ENCODE measurements around the gene FARP1.

Gene FARP1

DNA sequence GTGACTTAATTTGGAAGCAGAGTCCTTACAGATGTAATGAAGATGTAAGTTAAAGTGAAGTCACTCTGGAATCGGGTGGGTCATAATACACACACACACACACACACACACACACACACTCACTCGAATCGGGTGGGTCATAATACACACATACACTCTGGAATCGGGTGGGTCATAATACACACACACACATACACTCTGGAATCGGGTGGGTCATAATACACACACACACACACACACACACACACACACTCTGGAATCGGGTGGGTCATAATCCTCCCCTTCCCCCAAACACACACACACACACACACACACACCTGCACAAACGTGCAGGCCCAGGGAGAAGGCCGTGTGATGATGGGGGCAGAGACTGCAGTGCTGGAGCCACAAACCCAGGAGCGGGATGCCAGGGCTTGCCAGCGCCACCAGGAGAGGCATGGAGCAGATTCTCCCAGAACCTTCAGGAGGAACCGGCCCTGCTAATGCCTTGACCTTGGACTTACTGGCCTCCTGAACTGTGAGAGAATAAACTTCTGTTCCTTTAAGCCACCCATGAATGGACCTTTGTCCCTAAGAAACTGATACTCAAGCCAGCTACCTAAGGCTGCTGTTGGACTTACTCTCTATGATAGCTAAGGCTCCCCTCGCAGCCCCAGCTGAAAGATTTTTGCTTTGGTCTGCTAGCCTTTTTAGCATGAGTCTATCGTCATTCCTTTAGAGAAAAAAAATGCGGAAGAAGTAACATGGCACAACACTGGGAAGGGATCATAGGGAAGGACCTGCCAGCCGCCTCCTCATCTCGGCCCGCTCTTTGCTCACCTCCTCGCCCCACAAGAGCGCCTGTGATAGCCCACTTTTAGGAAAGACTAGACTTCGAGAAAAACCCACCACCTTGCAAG lies 170.4 kb downstream of the FARP1 start:
- peaks cover 18% of the 10 kb centered on the region for H3K4me1 ChIP-seq (ENCODE audit: control insufficient read depth, low read depth, low read length)
- no peaks in the 10 kb centered on the region for H3K9me3 ChIP-seq (ENCODE audit: control insufficient read depth, low read depth, low read length)
- H3K27me3 ChIP-seq (ENCODE audit: control insufficient read depth, insufficient read depth, low read length) = no peaks in the 10 kb centered on the region
- H3K4me3 ChIP-seq (ENCODE audit: low read length) = no peak overlapping the region
- no peak overlapping the region for H3K9ac ChIP-seq (ENCODE audit: low read length)
- no peak overlapping the region for H3K27ac ChIP-seq (ENCODE audit: low read length)
- no peaks in the 10 kb centered on the region for H3K36me3 ChIP-seq (ENCODE audit: control insufficient read depth, low read depth, low read length)

DNA sequence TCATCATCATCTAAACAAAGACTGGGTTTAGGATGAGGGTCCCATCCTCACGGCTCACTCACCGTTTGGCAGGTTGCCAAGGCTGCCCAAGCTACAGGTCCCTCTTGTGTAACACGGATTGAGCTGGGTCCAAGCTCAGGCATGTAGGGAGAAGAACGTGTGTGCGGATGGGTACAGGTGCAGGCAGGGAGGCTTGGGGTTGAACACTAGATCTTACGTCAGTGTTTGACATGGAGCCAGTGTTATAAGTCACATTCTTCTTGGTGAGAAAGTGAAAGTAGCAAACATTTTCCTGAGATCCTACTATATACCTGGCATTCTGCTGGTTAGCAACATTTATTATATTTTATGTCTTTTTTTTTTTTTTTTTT lies 171.0 kb downstream of the FARP1 start:
- H3K9ac ChIP-seq (ENCODE audit: low read length) = no peak overlapping the region
- no peaks in the 10 kb centered on the region for H3K27me3 ChIP-seq (ENCODE audit: control insufficient read depth, insufficient read depth, low read length)
- no peak overlapping the region for H3K4me3 ChIP-seq (ENCODE audit: low read length)
- H3K9me3 ChIP-seq (ENCODE audit: control insufficient read depth, low read depth, low read length) = no peaks in the 10 kb centered on the region
- no peaks in the 10 kb centered on the region for H3K36me3 ChIP-seq (ENCODE audit: control insufficient read depth, low read depth, low read length)
- no peak overlapping the region for H3K27ac ChIP-seq (ENCODE audit: low read length)
- peaks cover 18% of the 10 kb centered on the region for H3K4me1 ChIP-seq (ENCODE audit: control insufficient read depth, low read depth, low read length)

DNA sequence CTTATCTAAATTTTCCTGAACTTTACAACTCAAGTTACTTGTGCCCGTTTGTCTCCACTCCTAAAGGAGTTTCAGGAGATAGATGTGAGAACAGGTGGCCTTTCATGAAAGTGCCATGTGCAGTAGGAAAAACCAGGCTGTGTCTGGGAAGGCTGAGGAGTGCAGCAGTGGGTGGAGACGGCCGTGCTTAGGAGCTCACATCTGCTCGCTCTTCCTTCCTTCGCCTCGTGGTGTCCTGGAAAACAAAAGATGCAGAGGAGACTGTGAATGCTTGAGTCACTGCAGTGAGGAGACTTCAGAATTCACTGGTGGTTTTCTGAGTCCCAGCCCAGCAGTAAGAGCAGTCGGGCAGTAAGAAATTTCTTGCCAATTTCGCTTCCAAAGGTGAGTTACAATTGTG lies 172.6 kb downstream of the FARP1 start:
- Histone ChIP-seq H3K4me1 (ENCODE audit: control insufficient read depth, low read depth, low read length) (peaks cover 18% of the 10 kb centered on the region), H3K27me3 (ENCODE audit: control insufficient read depth, insufficient read depth, low read length) (no peaks in the 10 kb centered on the region), H3K36me3 (ENCODE audit: control insufficient read depth, low read depth, low read length) (no peaks in the 10 kb centered on the region), H3K4me3 (ENCODE audit: low read length) (no peak overlapping the region), H3K27ac (ENCODE audit: low read length) (no peak overlapping the region), H3K9me3 (ENCODE audit: control insufficient read depth, low read depth, low read length) (no peaks in the 10 kb centered on the region), H3K9ac (ENCODE audit: low read length) (no peak overlapping the region)

DNA sequence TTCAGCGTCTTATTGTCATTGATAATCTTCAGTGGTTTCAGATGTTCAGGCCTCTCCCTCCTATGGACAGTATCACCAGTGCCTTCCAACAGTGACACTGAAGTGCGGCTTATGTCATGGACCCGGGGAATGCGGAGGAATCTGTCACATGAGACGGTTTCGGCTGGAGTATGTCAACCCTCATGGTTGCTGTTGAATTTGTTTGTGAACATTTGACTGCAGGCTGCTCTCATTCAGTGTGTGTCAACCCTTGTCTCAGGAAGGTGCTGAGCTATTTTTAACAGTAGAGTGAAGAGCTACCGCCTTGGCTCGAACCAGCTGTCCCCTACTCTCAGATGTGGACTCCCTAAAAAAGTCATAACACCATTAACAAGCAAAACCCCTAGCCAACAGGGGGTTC lies 173.0 kb downstream of the FARP1 start:
- peaks cover 18% of the 10 kb centered on the region for H3K4me1 ChIP-seq (ENCODE audit: control insufficient read depth, low read depth, low read length)
- no peaks in the 10 kb centered on the region for H3K36me3 ChIP-seq (ENCODE audit: control insufficient read depth, low read depth, low read length)

DNA sequence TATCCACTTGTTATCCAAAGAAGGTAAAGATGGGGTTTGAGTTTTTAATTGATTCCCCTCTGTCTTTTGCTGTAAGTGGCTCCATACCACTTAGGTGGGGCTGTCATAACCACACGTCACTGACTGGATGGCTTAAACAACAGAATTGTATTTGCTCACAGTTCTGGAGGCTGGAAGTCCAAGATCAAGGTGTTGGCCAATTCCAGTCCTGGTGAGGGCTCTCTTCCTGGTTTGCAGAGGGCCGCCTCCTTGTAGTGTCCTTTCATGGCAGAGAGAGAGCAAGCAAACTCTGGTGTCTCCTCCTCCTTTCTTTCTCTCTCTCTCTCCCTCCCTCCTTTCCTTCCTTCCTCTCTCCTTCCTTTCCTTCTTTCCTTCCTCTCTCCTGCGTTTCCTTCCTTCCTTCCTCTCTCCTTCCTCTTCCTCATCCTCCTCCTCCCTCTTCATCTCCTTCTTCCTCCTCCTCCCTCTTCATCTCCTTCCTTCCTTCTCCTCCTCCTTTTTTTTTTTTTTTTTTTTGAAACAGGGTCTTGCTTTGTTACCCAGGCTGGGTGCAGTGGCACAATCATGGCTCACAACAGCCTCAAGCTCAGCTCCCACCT lies 174.8 kb downstream of the FARP1 start:
- H3K27me3 ChIP-seq (ENCODE audit: control insufficient read depth, insufficient read depth, low read length) = no peaks in the 10 kb centered on the region
- H3K27ac ChIP-seq (ENCODE audit: low read length) = no peak overlapping the region
- no peak overlapping the region for H3K9ac ChIP-seq (ENCODE audit: low read length)
- H3K36me3 ChIP-seq (ENCODE audit: control insufficient read depth, low read depth, low read length) = no peaks in the 10 kb centered on the region
- H3K4me1 ChIP-seq (ENCODE audit: control insufficient read depth, low read depth, low read length) = peaks cover 18% of the 10 kb centered on the region
- H3K4me3 ChIP-seq (ENCODE audit: low read length) = no peak overlapping the region
- no peaks in the 10 kb centered on the region for H3K9me3 ChIP-seq (ENCODE audit: control insufficient read depth, low read depth, low read length)

More for the DNA sequence above, 173.0 kb downstream of the FARP1 start:
- Histone ChIP-seq H3K27me3 (ENCODE audit: control insufficient read depth, insufficient read depth, low read length) (no peaks in the 10 kb centered on the region), H3K9me3 (ENCODE audit: control insufficient read depth, low read depth, low read length) (no peaks in the 10 kb centered on the region), H3K27ac (ENCODE audit: low read length) (no peak overlapping the region), H3K9ac (ENCODE audit: low read length) (no peak overlapping the region), H3K4me3 (ENCODE audit: low read length) (no peak overlapping the region)

DNA sequence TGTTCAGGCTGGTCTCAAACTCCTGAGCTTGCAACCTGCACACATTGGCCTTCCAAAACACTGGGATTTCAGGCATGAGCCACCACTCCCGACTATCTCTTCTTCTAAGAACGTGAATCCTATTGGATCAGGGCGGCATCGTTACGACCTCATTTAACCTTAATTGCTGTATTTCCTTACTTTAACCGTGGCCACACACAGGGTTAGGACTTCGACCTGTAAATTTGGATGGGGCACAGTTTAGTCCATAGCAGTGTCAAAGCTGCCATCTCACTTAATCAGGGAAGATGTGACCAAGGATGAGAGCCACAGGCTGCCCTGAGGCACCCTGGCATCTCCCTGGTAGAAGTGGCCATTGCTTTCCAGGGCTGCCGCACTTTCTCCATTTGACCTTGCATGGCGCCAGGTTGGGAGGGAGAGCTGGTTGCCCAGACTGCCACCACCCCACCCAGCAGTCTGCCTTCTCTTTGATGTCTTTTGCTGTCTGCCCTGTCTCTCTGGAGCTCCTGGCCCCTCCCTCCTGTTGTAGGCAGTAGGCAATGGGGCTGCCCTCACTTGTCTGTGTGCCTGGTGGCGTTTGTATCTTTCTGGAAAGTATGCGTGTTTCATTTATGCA lies 175.5 kb downstream of the FARP1 start:
- Histone ChIP-seq H3K36me3 (ENCODE audit: control insufficient read depth, low read depth, low read length) (no peaks in the 10 kb centered on the region), H3K9ac (ENCODE audit: low read length) (no peak overlapping the region), H3K27me3 (ENCODE audit: control insufficient read depth, insufficient read depth, low read length) (no peaks in the 10 kb centered on the region), H3K4me1 (ENCODE audit: control insufficient read depth, low read depth, low read length) (peaks cover 18% of the 10 kb centered on the region), H3K4me3 (ENCODE audit: low read length) (no peak overlapping the region), H3K27ac (ENCODE audit: low read length) (no peak overlapping the region), H3K9me3 (ENCODE audit: control insufficient read depth, low read depth, low read length) (no peaks in the 10 kb centered on the region)

DNA sequence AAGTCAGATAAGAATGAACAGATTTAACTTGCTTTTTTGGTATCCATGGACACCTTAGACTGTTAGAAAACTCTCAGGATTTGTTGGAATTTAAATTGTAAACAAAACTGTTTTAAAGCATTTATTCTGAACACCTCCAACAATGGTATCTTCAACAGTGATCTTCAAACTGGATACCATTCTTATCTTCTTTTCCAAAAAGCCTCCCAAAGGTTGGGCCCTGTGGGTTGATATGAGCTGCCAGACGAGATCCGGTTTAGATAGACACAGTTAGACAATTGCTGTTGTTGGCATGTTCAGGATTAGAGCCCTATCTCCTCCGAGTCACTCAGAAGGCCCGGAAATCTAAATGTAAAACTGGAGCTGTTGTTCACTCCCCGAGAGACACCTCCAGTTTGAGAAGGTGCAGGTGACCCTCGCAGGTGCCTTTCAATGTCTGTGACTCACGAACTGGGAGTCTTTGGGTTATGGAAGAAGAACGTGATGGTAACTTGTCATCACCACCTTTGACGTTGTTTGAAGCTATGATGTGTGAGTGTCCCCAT lies 177.7 kb downstream of the FARP1 start:
- Histone ChIP-seq H3K27ac (ENCODE audit: low read length) (no peak overlapping the region), H3K9ac (ENCODE audit: low read length) (no peak overlapping the region), H3K9me3 (ENCODE audit: control insufficient read depth, low read depth, low read length) (no peaks in the 10 kb centered on the region), H3K27me3 (ENCODE audit: control insufficient read depth, insufficient read depth, low read length) (no peaks in the 10 kb centered on the region), H3K4me3 (ENCODE audit: low read length) (no peak overlapping the region), H3K36me3 (ENCODE audit: control insufficient read depth, low read depth, low read length) (no peaks in the 10 kb centered on the region), H3K4me1 (ENCODE audit: control insufficient read depth, low read depth, low read length) (peaks cover 16% of the 10 kb centered on the region)

DNA sequence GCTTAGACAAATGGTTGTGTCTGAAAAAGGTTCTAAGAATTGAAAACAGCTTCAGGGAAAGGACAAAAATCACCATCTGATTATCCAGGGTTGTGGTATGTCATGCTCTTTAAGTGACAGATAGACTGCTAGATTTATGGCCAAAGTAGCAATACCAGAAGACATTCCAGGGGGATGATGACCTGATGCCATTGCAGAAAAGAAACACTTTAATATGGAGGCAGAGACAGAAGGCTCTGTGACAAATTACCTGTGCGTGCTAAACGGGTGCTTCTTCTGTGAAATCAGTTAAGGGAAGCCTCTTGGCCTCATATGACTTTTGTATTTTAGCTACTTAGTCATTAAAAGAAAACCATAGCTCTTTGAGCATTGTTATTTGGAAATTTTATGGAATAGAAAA lies 178.5 kb downstream of the FARP1 start:
- Histone ChIP-seq H3K27me3 (ENCODE audit: control insufficient read depth, insufficient read depth, low read length) (no peaks in the 10 kb centered on the region), H3K36me3 (ENCODE audit: control insufficient read depth, low read depth, low read length) (no peaks in the 10 kb centered on the region), H3K9ac (ENCODE audit: low read length) (no peak overlapping the region)

DNA sequence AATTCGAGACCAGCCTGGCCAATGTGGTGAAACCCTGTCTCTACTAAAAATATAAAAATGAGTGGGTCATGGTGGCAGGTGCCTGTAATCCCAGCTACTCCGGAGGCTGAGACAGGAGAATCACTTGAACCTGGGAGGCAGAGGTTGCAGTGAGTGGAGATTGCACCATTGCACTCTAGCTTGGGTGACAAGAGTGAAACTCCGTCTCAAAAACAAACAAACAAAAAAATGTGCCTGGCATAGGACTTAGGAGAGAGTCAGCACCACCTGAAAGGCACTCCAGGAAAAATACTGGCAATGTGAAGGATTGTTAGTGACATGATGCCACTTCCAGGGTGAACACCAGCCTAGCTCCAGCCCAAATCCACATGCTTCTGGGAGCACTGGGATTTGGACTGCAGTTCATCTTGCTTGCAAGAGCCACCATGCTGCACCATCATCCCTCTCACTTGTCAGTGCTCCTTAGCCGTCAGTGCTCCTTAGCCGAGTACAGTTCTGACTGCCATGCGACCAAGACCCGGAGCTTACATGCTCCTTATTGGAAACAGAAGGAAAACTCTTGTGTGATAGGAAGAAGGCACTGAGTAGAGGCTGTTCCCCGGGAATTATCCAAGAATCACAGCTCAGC lies 179.3 kb downstream of the FARP1 start:
- Histone ChIP-seq H3K27ac (ENCODE audit: low read length) (no peak overlapping the region), H3K4me3 (ENCODE audit: low read length) (no peak overlapping the region), H3K36me3 (ENCODE audit: control insufficient read depth, low read depth, low read length) (no peaks in the 10 kb centered on the region), H3K9me3 (ENCODE audit: control insufficient read depth, low read depth, low read length) (no peaks in the 10 kb centered on the region), H3K9ac (ENCODE audit: low read length) (no peak overlapping the region), H3K27me3 (ENCODE audit: control insufficient read depth, insufficient read depth, low read length) (no peaks in the 10 kb centered on the region), H3K4me1 (ENCODE audit: control insufficient read depth, low read depth, low read length) (peaks cover 22% of the 10 kb centered on the region)

More for the DNA sequence above, 178.5 kb downstream of the FARP1 start:
- no peaks in the 10 kb centered on the region for H3K9me3 ChIP-seq (ENCODE audit: control insufficient read depth, low read depth, low read length)
- no peak overlapping the region for H3K4me3 ChIP-seq (ENCODE audit: low read length)
- H3K27ac ChIP-seq (ENCODE audit: low read length) = no peak overlapping the region
- H3K4me1 ChIP-seq (ENCODE audit: control insufficient read depth, low read depth, low read length) = peaks cover 16% of the 10 kb centered on the region

DNA sequence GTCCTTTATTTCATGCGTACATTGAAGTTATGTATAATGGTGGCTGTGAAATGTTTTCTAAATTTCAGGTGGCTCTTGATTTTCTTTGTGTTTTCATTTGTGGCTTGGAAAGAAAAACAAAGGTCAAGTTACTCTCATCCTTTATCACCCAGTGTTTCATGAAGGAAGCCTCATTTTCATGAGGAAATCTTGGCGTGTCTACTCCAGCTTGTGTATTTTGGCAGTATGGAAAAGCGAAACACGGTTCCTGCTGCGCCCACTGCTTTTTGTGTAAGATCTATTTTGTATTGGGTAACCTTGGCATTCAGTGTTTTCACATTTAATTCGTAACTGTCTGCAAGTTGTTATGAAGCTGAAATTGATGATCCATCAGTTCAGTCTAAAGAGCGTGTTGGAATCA lies 181.2 kb downstream of the FARP1 start:
- Histone ChIP-seq H3K9me3 (ENCODE audit: control insufficient read depth, low read depth, low read length) (no peaks in the 10 kb centered on the region), H3K4me3 (ENCODE audit: low read length) (no peak overlapping the region), H3K27me3 (ENCODE audit: control insufficient read depth, insufficient read depth, low read length) (no peaks in the 10 kb centered on the region), H3K4me1 (ENCODE audit: control insufficient read depth, low read depth, low read length) (peaks cover 40% of the 10 kb centered on the region), H3K27ac (ENCODE audit: low read length) (no peak overlapping the region), H3K9ac (ENCODE audit: low read length) (no peak overlapping the region), H3K36me3 (ENCODE audit: control insufficient read depth, low read depth, low read length) (no peaks in the 10 kb centered on the region)

DNA sequence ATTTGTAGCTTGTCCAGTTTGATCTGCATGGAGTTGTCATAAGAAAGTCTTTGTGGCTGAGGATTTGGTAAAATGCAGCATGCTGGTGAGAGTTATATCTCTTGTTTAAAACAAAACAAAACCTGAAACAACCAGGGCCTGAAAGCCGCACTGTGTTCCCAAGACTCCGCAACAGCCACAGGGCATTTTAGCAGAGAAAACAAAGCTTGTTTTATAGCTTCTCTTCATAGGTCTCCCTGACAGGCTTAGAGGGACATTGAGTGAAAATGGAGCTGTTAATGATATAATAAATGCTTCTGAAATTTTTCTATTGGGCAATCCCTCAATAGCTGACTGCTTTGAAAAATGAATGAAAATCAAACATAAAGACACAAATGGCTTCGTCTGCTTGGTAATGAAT lies 182.8 kb downstream of the FARP1 start:
- no peak overlapping the region for H3K9ac ChIP-seq (ENCODE audit: low read length)
- H3K27ac ChIP-seq (ENCODE audit: low read length) = peak overlapping the region; percentile 10
- no peaks in the 10 kb centered on the region for H3K27me3 ChIP-seq (ENCODE audit: control insufficient read depth, insufficient read depth, low read length)
- H3K9me3 ChIP-seq (ENCODE audit: control insufficient read depth, low read depth, low read length) = no peaks in the 10 kb centered on the region
- no peaks in the 10 kb centered on the region for H3K36me3 ChIP-seq (ENCODE audit: control insufficient read depth, low read depth, low read length)
- H3K4me1 ChIP-seq (ENCODE audit: control insufficient read depth, low read depth, low read length) = peaks cover 45% of the 10 kb centered on the region
- no peak overlapping the region for H3K4me3 ChIP-seq (ENCODE audit: low read length)
